Activated B cell treated with CpG ODN at 0.5 μM for 24 hours (primary cell): ENCODE results near the gene LRRK1. TPM values are rescaled to one million over a fixed set of nuclear protein-coding genes. Genes with fewer than 3 reads are reported as not detected.

Experiments
- ATAC-seq: fragments of 200-7000 bp; cut with Tn5 transposase; one replicate; pipeline ENCODE4 v1.10.0; 2021; ENCODE audit warnings: low read depth, mild to moderate bottlenecking, moderate library complexity
- CTCF ChIA-PET: fragments of 350-600 bp; sonication (Branson Sonifier 250); formaldehyde crosslinking; loops from one replicate; lab custom pipeline; 2021; ENCODE audit warnings: antibody characterized with exemption; lab: Charles Lee
- POLR2A ChIA-PET: fragments of 350-600 bp; sonication (Branson Sonifier 250); formaldehyde crosslinking; loops from one replicate; lab custom pipeline; 2021; ENCODE audit warnings: antibody characterized with exemption; lab: Charles Lee
- DNase-seq: peaks from one replicate; pipeline ENCODE4 v3.0.0; 2022
- H3K27ac Mint-ChIP-seq: one replicate; pipeline ENCODE4 v1.8.0; 2020; ENCODE audit warnings: mixed read lengths
- H3K27me3 Mint-ChIP-seq: one replicate; pipeline ENCODE4 v1.8.0; 2021; ENCODE audit warnings: mixed read lengths
- H3K36me3 Mint-ChIP-seq: one replicate; pipeline ENCODE4 v1.8.0; 2021; ENCODE audit warnings: low read depth, mixed read lengths
- H3K4me1 Mint-ChIP-seq: one replicate; pipeline ENCODE4 v1.8.0; 2021; ENCODE audit warnings: mixed read lengths
- H3K4me3 Mint-ChIP-seq: one replicate; pipeline ENCODE4 v1.8.0; 2020; ENCODE audit warnings: mild to moderate bottlenecking, mixed read lengths
- H3K9me3 Mint-ChIP-seq: one replicate; pipeline ENCODE4 v1.8.0; 2020; ENCODE audit warnings: mixed read lengths
- CTCF ChIP-seq: fragments of 200-600 bp; IDR thresholded peaks from one replicate; pipeline ENCODE4 v1.8.0; 2022; ENCODE audit warnings: antibody characterized with exemption, mild to moderate bottlenecking
- intact Hi-C: fragments of 100-400 bp; cut with micrococcal nuclease; formaldehyde crosslinking; loops from one replicate; pipeline ENCODE4 v1.15.1; 2024
- total RNA-seq: library from RNA; stranded (reverse); gene quantifications from 2 replicates; pipeline ENCODE4 v1.2.3, GENCODE V29; 2022

Gene LRRK1
- total RNA-seq, 1 donor from 2014 or later, result 43.5 TPM

- no peak overlapping the region for H3K27ac Mint-ChIP-seq
- DNase-seq, result no peak
- ChIA-PET CTCF (interaction anchor here (0.8 to 10.7 kb wide), 2 partner anchors 9 to 87 kb away, joined by 3 to 543 read pairs; partner anchors contain the start of gene LRRK1), POLR2A (interaction anchor here (0.7 to 1.3 kb wide), 2 partner anchors 83 to 85 kb away, joined by 3 to 4 read pairs; no protein-coding TSS in a partner anchor)
- H3K36me3 Mint-ChIP-seq, result peaks cover 16% of the 10 kb centered on the region
- ATAC-seq, result no peak
- H3K27me3 Mint-ChIP-seq, result no peaks in the 10 kb centered on the region
- H3K9me3 Mint-ChIP-seq, result peaks cover 4% of the 10 kb centered on the region
- H3K4me3 Mint-ChIP-seq, result no peak overlapping the region
- intact Hi-C loops, result no loop called here
- H3K4me1 Mint-ChIP-seq, result peaks cover 34% of the 10 kb centered on the region
- no peak for TF ChIP-seq CTCF
These were observed 84.5 kb downstream of the LRRK1 start for GRCh38 chr15:101003706-101004105.

GRCh38 chr15:101004500-101004899, 85.3 kb downstream of the LRRK1 start:
- no peak for TF ChIP-seq CTCF
- intact Hi-C loops, result no loop called here
- DNase-seq (no peak), ATAC-seq (no peak)
- H3K4me3 Mint-ChIP-seq, result no peak overlapping the region
- H3K27ac Mint-ChIP-seq, result no peak overlapping the region
- H3K9me3 Mint-ChIP-seq, result peaks cover 4% of the 10 kb centered on the region
- ChIA-PET POLR2A (interaction anchor here (1.0 to 1.3 kb wide), 2 partner anchors 78 to 86 kb away, joined by 3 to 4 read pairs; no protein-coding TSS in a partner anchor), CTCF (interaction anchor here (0.8 to 10.7 kb wide), 2 partner anchors 10 to 88 kb away, joined by 3 to 543 read pairs; partner anchors contain the start of gene LRRK1)
- H3K27me3 Mint-ChIP-seq, result no peaks in the 10 kb centered on the region
- H3K4me1 Mint-ChIP-seq, result peaks cover 38% of the 10 kb centered on the region
- H3K36me3 Mint-ChIP-seq, result peaks cover 16% of the 10 kb centered on the region

- ATAC-seq (no peak), DNase-seq (no peak)
- no peak for TF ChIP-seq CTCF
- H3K36me3 Mint-ChIP-seq, result peaks cover 16% of the 10 kb centered on the region
- ChIA-PET CTCF (interaction anchor here (4.1 to 10.7 kb wide), 2 partner anchors 76 to 88 kb away, joined by 47 to 543 read pairs; partner anchors contain the start of gene LRRK1), POLR2A (interaction anchor here (1.0 to 5.1 kb wide), 2 partner anchors 78 to 86 kb away, joined by 3 to 92 read pairs; partner anchors contain the start of gene LRRK1)
- intact Hi-C loops, result loop anchor here (5.0 kb wide), 4 partner anchors 33 to 1078 kb away; partner anchors contain the start of genes ADAMTS17 and TM2D3
- H3K4me1 Mint-ChIP-seq, result peaks cover 38% of the 10 kb centered on the region
- H3K27ac Mint-ChIP-seq, result no peak overlapping the region
- no peak overlapping the region for H3K4me3 Mint-ChIP-seq
- peaks cover 4% of the 10 kb centered on the region for H3K9me3 Mint-ChIP-seq
- H3K27me3 Mint-ChIP-seq, result no peaks in the 10 kb centered on the region
These were observed 86.0 kb downstream of the LRRK1 start for GRCh38 chr15:101004986-101005747.

- intact Hi-C loops, result loop anchor here (1.0 to 5.0 kb wide), 5 partner anchors 35 to 1080 kb away; partner anchors contain the start of genes ADAMTS17 and TM2D3
- peak; percentile 44 for ATAC-seq
These were observed 88.0 kb downstream of the LRRK1 start for GRCh38 chr15:101006931-101007691.

More at GRCh38 chr15:101006931-101007691, 88.0 kb downstream of the LRRK1 start:
- Mint-ChIP-seq H3K9me3 (peaks cover 4% of the 10 kb centered on the region), H3K27ac (no peak overlapping the region), H3K4me1 (peaks cover 29% of the 10 kb centered on the region), H3K27me3 (no peaks in the 10 kb centered on the region), H3K36me3 (peaks cover 22% of the 10 kb centered on the region), H3K4me3 (peak overlapping the region; percentile 85)
- ChIA-PET CTCF (interaction anchor here (0.7 to 10.7 kb wide), 25 partner anchors 13 to 405 kb away, joined by 3 to 543 read pairs (median 4); partner anchors contain the start of genes ALDH1A3, ASB7, LINS1 and LRRK1), POLR2A (interaction anchor here (0.5 to 5.1 kb wide), 6 partner anchors 46 to 405 kb away, joined by 3 to 92 read pairs (median 4); partner anchors contain the start of genes ASB7, LINS1 and LRRK1)
- peak; percentile 54 for DNase-seq
- TF ChIP-seq CTCF, result peak; percentile 90
